Fibroblast of the aortic adventitia (primary cell): ENCODE results near the gene ARHGAP4. TPM values are rescaled to one million over a fixed set of nuclear protein-coding genes. Genes with fewer than 3 reads are reported as not detected.

Experiments
- DNase-seq: peaks from one replicate; pipeline ENCODE4 v3.0.0-alpha.2; 2010; ENCODE audit warnings: low read depth
- H3K4me3 ChIP-seq: 2 replicates; pipeline ENCODE4 v1.5.1; 2011; ENCODE audit warnings: low read depth, mild to moderate bottlenecking, control low read depth, low read length, moderate library complexity
- total RNA-seq: library from RNA; depleted of rRNA; stranded (reverse); fragments of >200 nt; gene quantifications from 2 replicates; pipeline ENCODE4 v1.2.3, GENCODE V29; 2012; ENCODE audit warnings: low replicate concordance
- TF ChIP-seq, protein P1 (sequence below): IDR thresholded peaks from 2 replicates; pipeline ENCODE4 v1.5.1; 2011; ENCODE audit warnings: mild to moderate bottlenecking, low read length, control low read depth, inconsistent platforms; ENCODE audit not compliant: insufficient read depth

Gene ARHGAP4
- total RNA-seq, 1 donor = 0.27 TPM

DNA sequence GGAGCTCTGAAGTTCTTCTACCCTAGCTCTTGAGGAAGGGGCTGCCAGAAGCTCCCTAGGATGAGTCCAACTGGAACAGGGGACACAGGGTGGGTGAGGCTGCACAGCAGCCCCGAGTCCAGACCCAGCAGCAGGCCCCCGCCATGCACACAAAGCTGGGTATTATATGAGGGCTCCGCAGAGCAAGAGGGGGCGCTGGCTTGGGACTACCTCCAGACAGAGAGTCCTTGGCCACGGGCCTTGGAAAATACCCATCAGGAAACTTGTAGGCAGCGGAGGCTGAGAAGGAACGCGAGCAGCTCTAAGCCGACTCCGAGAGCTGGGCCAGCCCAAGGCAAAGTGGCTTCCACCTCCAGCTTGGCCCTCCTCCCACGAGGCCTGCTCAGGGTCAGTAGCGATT, 37.5 kb upstream of the ARHGAP4 start:
- no peak for DNase-seq
- H3K4me3 ChIP-seq = no peak overlapping the region
- TF ChIP-seq, protein P1, sequence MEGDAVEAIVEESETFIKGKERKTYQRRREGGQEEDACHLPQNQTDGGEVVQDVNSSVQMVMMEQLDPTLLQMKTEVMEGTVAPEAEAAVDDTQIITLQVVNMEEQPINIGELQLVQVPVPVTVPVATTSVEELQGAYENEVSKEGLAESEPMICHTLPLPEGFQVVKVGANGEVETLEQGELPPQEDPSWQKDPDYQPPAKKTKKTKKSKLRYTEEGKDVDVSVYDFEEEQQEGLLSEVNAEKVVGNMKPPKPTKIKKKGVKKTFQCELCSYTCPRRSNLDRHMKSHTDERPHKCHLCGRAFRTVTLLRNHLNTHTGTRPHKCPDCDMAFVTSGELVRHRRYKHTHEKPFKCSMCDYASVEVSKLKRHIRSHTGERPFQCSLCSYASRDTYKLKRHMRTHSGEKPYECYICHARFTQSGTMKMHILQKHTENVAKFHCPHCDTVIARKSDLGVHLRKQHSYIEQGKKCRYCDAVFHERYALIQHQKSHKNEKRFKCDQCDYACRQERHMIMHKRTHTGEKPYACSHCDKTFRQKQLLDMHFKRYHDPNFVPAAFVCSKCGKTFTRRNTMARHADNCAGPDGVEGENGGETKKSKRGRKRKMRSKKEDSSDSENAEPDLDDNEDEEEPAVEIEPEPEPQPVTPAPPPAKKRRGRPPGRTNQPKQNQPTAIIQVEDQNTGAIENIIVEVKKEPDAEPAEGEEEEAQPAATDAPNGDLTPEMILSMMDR = no peak

DNA sequence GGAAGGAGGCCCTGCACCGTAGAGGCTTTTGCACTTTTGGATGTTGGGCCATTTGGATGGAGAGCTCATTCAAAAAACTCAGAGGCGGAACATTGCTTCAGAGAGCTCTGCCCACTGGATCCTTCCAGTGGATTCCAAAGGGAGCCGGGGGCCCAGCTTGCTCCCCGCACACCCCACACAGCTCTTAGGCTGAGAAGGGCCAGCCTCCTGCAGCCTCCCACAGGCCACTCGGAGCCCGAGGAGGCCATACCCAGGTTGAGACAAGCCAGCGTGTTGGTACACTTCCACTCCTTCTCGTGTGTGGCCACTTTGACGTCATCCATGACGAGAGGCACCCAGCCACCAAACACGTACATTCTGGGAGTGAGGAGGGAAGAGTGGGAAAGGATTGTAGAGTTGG, 35.2 kb upstream of the ARHGAP4 start:
- TF ChIP-seq, protein P1 = no peak
- H3K4me3 ChIP-seq = no peak overlapping the region
- no peak for DNase-seq

DNA sequence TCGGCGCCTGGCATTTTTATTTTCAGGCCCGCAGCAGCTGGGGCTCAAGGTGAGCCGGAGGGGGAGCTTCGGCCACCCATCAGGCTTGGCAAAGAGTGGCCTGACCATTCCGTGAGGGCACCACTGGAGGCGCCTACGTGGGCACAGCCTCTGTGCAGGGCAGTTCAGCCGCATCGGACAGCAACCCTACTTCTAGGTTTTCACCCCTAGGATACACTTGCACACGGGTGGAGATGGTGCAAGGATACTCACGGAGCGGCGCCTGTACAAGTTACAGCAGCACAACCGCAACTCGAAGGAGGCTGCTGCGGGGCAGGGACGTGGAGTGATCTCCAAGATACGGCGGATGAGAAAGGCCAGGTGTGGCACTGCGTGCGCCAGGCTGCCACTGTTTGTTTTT, 34.7 kb upstream of the ARHGAP4 start:
- no peak for DNase-seq
- TF ChIP-seq, protein P1 = no peak
- H3K4me3 ChIP-seq = no peak overlapping the region

DNA sequence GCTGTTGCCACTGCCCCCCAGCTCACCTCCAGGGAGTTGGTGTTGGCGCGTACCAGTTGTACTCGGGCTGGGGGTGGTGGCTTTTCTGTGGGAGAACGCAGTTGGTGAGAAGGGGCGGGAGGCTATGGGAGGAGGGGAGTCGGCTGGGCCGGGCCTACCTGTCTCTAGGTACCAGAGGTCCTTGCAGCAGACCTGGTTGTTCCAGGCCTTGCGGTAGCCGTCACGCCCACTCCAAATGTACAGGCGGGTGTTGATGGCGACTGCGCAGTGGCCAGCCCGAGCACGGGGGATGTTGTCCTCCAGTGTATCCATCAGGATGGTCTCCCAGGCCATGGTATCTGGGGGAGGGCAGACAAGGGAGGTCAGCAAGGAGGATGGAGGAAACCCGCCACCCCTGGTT, 34.0 kb upstream of the ARHGAP4 start:
- no peak for DNase-seq
- TF ChIP-seq, protein P1 = no peak
- no peak overlapping the region for H3K4me3 ChIP-seq

DNA sequence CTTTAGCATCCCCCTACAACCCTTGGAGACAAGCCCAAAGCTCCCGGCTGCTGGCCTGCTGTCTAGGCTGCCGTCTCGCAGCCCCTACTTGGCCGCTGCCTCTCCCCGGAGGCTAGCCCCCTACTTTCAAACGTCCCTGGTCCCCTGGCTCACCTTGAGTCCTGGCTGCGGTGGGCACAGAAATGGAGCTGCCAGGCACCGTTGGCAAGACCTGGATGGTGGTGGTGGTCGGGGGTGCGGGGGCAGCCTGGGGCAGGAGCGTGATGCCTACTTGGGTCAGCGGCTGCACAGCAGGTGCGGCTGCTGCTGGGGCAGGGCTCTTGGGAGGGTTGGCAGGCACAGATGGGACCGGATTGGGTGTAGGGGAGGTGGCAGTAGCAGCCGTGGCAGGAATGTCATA, 33.6 kb upstream of the ARHGAP4 start:
- no peak overlapping the region for H3K4me3 ChIP-seq
- DNase-seq = no peak
- TF ChIP-seq, protein P1 = no peak

DNA sequence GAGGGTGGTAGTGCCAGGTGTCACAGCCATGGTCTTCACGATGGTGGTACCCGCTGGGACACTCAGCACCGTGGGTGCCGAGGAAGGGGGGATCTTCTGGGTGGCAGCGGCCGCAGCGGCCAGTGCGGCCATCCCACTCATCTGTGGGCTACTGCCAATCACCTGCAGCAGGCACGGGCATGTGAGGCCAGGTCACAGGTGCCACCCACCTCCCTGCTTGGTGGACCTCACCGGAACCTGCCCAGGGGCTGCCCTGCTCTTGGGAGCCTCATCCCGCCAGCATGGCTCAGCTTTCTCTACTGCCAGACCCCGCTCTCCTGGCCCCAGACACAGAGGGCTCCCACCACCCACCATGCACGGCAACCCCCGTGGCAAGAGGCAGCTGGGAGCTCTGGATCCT, 32.5 kb upstream of the ARHGAP4 start:
- H3K4me3 ChIP-seq = no peak overlapping the region
- TF ChIP-seq, protein P1 = no peak
- no peak for DNase-seq

DNA sequence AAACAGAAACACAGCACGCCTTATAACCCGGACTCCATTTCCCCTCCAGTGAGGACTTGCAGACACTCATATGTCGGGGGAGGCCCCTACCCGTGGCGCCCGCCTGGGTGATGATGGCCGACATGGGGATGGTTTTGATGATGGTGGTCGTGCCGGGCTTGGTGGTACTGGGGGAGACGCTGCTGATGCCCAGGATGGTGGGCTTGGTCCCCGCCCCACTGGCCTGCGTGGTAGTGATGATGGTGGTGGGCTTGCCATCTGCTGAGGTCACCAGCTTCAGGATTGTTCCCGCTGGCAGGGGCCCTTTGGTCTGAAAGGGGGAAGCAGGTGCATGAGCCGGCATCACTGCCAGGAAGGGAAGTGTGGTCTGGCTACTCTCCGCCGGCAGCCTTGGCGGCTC, 31.2 kb upstream of the ARHGAP4 start:
- DNase-seq = no peak
- no peak overlapping the region for H3K4me3 ChIP-seq
- TF ChIP-seq, protein P1 = no peak
